ENCODE measurements around the gene LRIF1.

- TF ChIP-seq CTCF (IDR thresholded peaks at IDR 0.05) (no peak), POLR2A (IDR thresholded peaks at IDR 0.05) (no peak)
These were observed 36.1 kb downstream of the LRIF1 start for GRCh38 chr1:110927484-110928075.
